Pancreas (tissue), 10 donors: ENCODE results near the gene C1orf159. TPM values are rescaled to one million over a fixed set of nuclear protein-coding genes. Genes with fewer than 3 reads are reported as not detected.

Experiments
- ATAC-seq, 4 donors: fragments of 200-7000 bp; cut with Tn5 transposase; one replicate each; pipeline versions ENCODE4 v1.8.0 to v1.9.1; 2020; ENCODE audit warnings: mild to moderate bottlenecking in 4 of 4, moderate library complexity in 4 of 4
- DNase-seq, 6 donors: peaks; one replicate each; pipeline ENCODE4 v3.0.0-alpha.2; 2020
- FAIRE-seq: peaks from 2 replicates; lab custom pipeline; 2012; peaks lifted over from hg19 to GRCh38; lab: Jason Lieb, UNC
- H3K27ac ChIP-seq, 4 donors: fragments of 200-600 bp; sonication (generic); 1 replicate in 3 of 4; 2 replicates in 1 of 4; pipeline versions ENCODE4 v1.5.0 to v1.8.0; 2020
- H3K27me3 ChIP-seq, 4 donors: fragments of 200-600 bp; one replicate each; pipeline ENCODE4 v1.8.0; 2021
- H3K36me3 ChIP-seq, 3 donors: fragments of 200-600 bp; sonication (generic) in 1 of 3; one replicate each; pipeline versions ENCODE4 v1.5.0 to v1.8.0; 2020 to 2021
- H3K4me1 ChIP-seq, 3 donors: fragments of 200-600 bp; one replicate each; pipeline ENCODE4 v1.8.0; 2021
- H3K4me3 ChIP-seq, 4 donors: fragments of 200-600 bp; sonication (generic) in 2 of 4; one replicate each; pipeline versions ENCODE4 v1.5.0 to v1.8.0; 2020 to 2021
- H3K9me3 ChIP-seq, 4 donors: fragments of 200-600 bp; one replicate each; pipeline ENCODE4 v1.8.0; 2021
- WGBS, 2 donors: extraction: QIAGEN DNeasy Blood & Tissue Kit; methylation state at CpG; one replicate each; pipeline ENCODE4 v1.1.7; 2013; 5-methylcytosine and 5-hydroxymethylcytosine counted together
- intact Hi-C, 3 donors: fragments of 100-400 bp; cut with DNase I; formaldehyde crosslinking; loops; one replicate each; pipeline versions ENCODE4 v1.11.1 to v1.14.2; 2022
- polyA plus RNA-seq, 2 donors: library from polyadenylated mRNA; stranded (reverse); fragments of 200-250 nt; gene quantifications; one replicate each; pipeline ENCODE4 v1.2.3, GENCODE V29; 2013
- total RNA-seq, 6 donors: library from RNA; stranded (reverse); fragmentation: NEBNext Ultra II Directional in 4 of 6; extraction: Animal tissue kit (Norgen Biotek cat#: 25700) in 4 of 6; gene quantifications; one replicate each; pipeline versions ENCODE4 v1.2.1 to v1.2.4, GENCODE V29; 2021 to 2023
- TF ChIP-seq, protein P1 (sequence below), 4 donors: fragments of 200-600 bp; sonication (generic) in 3 of 4; IDR thresholded peaks; one replicate each; pipeline versions ENCODE4 v1.5.0 to v1.8.0; 2021; ENCODE audit warnings: antibody characterized with exemption in 4 of 4
- donor health status: healthy with polysubstance abuse.
- donor health status: DM: no; HTN: no; CAD: no; lungs with moderate emphysema.
- donor health status: DM: no; HTN: no; CAD: no.
- donor health status: control.
- donor health status: control.
- donor health status: Bipolar disorder and iron deficiency.
- donor health status: DM: yes; HTN: yes; CAD: no.
- donor health status: DM: no; HTN: no; CAD: no.
- donor health status: DM: no; HTN: no; CAD: no.
- donor health status: DM: yes; HTN: yes; CAD: no.

C1orf159 gene
- 1 to 10 TPM; 3.0 to 6.7 (median 4.0) TPM for total RNA-seq
- polyA plus RNA-seq, result 10 to 100 TPM; 20.9 to 30.7 TPM

DNA sequence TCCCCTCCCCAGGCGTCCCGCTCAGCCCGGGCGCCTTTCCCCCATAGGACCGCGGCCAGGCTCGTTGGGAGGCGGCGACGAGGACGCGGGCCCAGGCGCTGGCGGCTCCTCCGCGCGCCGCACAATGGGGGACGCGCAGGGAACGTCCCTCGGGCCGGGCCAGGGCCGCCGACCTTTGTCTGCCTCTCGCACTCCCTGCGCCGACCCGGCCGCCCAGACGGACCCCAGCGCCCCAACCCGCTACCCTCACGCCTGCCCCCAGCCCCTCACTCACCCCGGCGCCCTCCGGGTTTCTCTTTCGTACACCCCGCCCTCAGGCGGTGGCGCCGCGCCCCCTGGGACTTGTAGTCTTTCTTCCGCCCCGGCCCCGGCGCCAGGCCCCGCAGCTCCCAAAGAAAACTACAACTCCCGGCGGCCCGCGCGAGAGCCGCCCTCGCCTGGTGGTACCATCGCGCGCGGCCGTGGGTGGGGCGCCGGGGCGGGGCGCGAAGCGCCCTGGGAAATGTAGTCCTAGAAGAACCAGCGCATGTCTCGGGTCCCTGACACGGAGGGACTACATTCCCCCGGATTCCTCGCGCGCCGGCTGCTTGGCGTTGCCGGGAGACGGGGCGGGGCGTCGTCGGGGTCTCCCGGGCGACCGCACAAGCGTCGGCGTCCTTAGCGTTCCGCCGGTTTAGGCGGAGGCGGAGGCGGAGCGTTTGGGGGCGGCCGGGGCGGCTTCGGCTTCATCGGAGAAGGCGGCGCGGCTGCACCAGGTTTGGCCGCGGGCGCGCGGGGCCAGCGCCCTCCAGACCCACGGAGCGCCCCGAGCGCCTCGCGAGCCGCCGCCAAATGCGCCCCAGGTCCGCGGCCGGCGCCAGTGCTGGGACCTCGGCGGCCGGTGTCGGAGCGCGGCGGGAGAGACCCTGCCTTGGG, at the start of gene C1orf159:
C1orf159 (minus strand) TSS at position 304 of the 915 bp plus-strand sequence. CDS start 24,546 bp downstream, outside the sequence.
- DNase-seq (peak; percentile 98 to 100 (median 99)), FAIRE-seq (no peak), ATAC-seq (peak; percentile 96 to 99 (median 98))
- no peaks in the 10 kb centered on the region for H3K36me3 ChIP-seq
- intact Hi-C loops, result loop anchor here in 1 of 3 donors (10.0 kb wide), 1 partner anchor 81 kb away; no protein-coding TSS in a partner anchor
- H3K4me1 ChIP-seq, result no peaks in the 10 kb centered on the region
- 0 to 1% methylated on average over 96 to 128 of the region's 128 CpGs for WGBS, 2 donors
- TF ChIP-seq, protein P1, sequence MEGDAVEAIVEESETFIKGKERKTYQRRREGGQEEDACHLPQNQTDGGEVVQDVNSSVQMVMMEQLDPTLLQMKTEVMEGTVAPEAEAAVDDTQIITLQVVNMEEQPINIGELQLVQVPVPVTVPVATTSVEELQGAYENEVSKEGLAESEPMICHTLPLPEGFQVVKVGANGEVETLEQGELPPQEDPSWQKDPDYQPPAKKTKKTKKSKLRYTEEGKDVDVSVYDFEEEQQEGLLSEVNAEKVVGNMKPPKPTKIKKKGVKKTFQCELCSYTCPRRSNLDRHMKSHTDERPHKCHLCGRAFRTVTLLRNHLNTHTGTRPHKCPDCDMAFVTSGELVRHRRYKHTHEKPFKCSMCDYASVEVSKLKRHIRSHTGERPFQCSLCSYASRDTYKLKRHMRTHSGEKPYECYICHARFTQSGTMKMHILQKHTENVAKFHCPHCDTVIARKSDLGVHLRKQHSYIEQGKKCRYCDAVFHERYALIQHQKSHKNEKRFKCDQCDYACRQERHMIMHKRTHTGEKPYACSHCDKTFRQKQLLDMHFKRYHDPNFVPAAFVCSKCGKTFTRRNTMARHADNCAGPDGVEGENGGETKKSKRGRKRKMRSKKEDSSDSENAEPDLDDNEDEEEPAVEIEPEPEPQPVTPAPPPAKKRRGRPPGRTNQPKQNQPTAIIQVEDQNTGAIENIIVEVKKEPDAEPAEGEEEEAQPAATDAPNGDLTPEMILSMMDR (IDR thresholded peaks at IDR 0.05), result no peak
- no peaks in the 10 kb centered on the region for H3K27me3 ChIP-seq
- H3K4me3 ChIP-seq, result peak within 1 kb of the TSS; percentile 77 to 87 (median 85)
- no peaks in the 10 kb centered on the region for H3K9me3 ChIP-seq
- H3K27ac ChIP-seq, result peak within 1 kb of the TSS in 3 of 4 donors; percentile 28 to 47 (median 44)

DNA sequence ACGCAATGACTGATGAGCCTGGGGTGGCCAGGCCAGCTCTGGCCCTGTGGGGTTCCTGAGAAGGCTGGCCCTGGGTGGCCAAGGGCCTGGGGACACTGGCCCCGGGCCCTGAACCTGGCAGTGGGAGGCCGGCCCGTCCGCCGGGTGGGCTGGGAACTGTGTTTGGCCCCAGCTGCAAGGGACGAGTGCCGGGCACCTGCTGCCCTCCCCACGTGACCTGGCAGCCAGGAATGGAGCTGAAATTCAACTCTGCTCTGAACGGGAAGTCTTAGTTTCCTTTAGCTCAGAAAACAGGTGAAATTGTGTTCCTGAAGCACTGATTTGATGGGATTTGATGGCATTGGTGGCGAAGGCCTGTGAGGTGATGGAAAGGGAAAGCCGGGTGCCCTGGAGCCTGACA, 49.6 kb upstream of the C1orf159 start:
- intact Hi-C loops, result no loop called here
- 9 to 18% methylated on average over 12 of the region's 12 CpGs for WGBS, 2 donors
- TF ChIP-seq, protein P1 (IDR thresholded peaks at IDR 0.05), result no peak
- Histone ChIP-seq H3K4me1 (peaks cover 5 to 14% (median 6%) of the 10 kb centered on the region in 3 donors), H3K4me3 (peak overlapping the region; percentile 43 to 85 (median 58)), H3K27me3 (no peaks in the 10 kb centered on the region), H3K27ac (peak overlapping the region; percentile 89 to 96 (median 96)), H3K36me3 (no peaks in the 10 kb centered on the region), H3K9me3 (no peaks in the 10 kb centered on the region)
- peak in 3 of 6 donors; percentile 45 to 77 (median 56) for DNase-seq
- peak in 1 of 4 donors; percentile 5 for ATAC-seq
- FAIRE-seq, result no peak

DNA sequence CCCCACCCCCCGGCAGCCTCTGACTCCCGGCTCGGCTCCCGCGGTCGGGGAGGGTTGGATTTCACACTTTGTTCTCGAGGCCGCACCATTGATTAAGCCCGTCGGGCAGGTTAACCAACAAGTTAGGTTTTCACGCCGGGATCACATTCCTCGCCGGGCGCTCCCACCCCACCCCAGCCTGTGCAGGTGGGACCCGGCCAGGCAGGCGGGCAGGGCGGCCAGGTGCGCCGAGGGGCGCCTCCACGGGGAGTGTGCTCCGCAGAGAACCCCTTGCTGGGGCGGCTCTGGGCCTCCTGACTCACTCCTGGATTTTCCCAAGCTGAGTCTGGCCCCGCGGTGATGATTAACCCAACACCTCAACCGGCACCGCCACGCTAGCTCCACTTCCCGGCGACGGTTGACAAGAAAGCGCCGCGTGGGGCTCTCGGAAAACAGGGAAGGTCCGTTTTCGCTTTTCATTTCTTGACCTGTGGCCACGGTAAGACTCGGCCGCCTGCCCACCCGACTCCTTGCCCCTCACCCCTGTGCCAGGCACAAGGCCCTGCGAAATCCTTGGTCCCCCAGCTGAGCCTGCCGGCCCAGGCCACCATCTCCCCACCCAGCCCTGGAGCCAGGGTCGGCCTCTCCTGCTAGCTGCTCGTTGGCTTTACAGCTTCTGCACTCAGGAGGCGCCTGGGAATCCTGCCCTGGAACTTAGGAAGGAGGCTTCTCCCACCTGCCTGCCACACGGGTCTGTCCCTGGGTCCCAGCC, 49.0 kb upstream of the C1orf159 start:
- no peak for FAIRE-seq
- peak; percentile 68 to 90 (median 81) for DNase-seq
- ATAC-seq, result peak; percentile 37 to 62 (median 52)
- H3K4me3 ChIP-seq, result peak overlapping the region; percentile 43 to 85 (median 58)
- H3K4me1 ChIP-seq, result peaks cover 5 to 14% (median 6%) of the 10 kb centered on the region in 3 donors
- no peaks in the 10 kb centered on the region for H3K9me3 ChIP-seq
- intact Hi-C loops, result no loop called here
- no peaks in the 10 kb centered on the region for H3K36me3 ChIP-seq
- 14% methylated on average over 47 to 48 of the region's 48 CpGs for WGBS, 2 donors
- H3K27me3 ChIP-seq, result no peaks in the 10 kb centered on the region
- TF ChIP-seq, protein P1 (IDR thresholded peaks at IDR 0.05), result no peak
- peak overlapping the region; percentile 89 to 96 (median 96) for H3K27ac ChIP-seq

DNA sequence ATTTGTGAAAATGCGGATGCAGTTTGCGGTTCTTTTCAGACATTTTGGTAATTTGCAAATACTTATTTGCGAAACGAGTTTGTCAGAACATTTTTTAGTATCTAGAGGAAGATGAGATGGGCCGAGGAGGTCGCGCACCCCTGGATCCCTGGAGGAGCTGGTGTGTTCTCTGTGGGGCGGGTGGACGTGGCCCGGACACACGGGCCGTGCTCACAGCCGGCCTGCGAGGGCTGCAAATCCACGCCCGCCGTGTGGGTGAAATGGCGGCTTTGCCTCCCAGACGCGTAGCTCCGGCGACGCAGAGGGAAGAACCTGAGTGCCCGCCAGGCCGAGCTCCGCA, 48.4 kb upstream of the C1orf159 start:
- intact Hi-C loops, result no loop called here
- 10 to 11% methylated on average over 26 of the region's 26 CpGs for WGBS, 2 donors
- H3K27ac ChIP-seq, result peak overlapping the region; percentile 89 to 96 (median 96)
- no peak for FAIRE-seq
- no peaks in the 10 kb centered on the region for H3K36me3 ChIP-seq
- no peaks in the 10 kb centered on the region for H3K27me3 ChIP-seq
- peaks cover 5 to 14% (median 6%) of the 10 kb centered on the region in 3 donors for H3K4me1 ChIP-seq
- TF ChIP-seq, protein P1 (IDR thresholded peaks at IDR 0.05), result no peak
- no peak for DNase-seq
- peak overlapping the region; percentile 43 to 85 (median 58) for H3K4me3 ChIP-seq
- no peak for ATAC-seq
- H3K9me3 ChIP-seq, result no peaks in the 10 kb centered on the region
